NCI-H226 (cell line): ENCODE results near the gene GPRC5B.
A peak's percentile ranks its signal among the peaks of the same experiment; 100 is the strongest.

Experiments
- DNase-seq: peaks from one replicate; pipeline ENCODE4 v3.0.0-alpha.2; 2015

GPRC5B gene

GRCh38 chr16:19884611-19885450 lies at the start of gene GPRC5B:
GPRC5B (minus strand) TSS chr16:19884848; CDS start chr16:19872845, 12,003 bp downstream.
- peak; percentile 27 for DNase-seq

- DNase-seq, result no peak
Measured at GRCh38 chr16:19933740-19934139, 49.1 kb upstream of the GPRC5B start.

- DNase-seq, result no peak
Measured at GRCh38 chr16:19929062-19929511, 44.4 kb upstream of the GPRC5B start.

GRCh38 chr16:19928432-19928831 lies 43.8 kb upstream of the GPRC5B start:
- no peak for DNase-seq

GRCh38 chr16:19926449-19927390 lies 42.1 kb upstream of the GPRC5B start:
- DNase-seq, result peak; percentile 51

- DNase-seq, result no peak
Measured at GRCh38 chr16:19923396-19923795, 38.7 kb upstream of the GPRC5B start.

- DNase-seq, result no peak
Measured at GRCh38 chr16:19919142-19919541, 34.5 kb upstream of the GPRC5B start.

- no peak for DNase-seq
Measured at GRCh38 chr16:19916064-19916463, 31.4 kb upstream of the GPRC5B start.

- DNase-seq, result no peak
Measured at GRCh38 chr16:19914877-19915276, 30.2 kb upstream of the GPRC5B start.

- no peak for DNase-seq
Measured at GRCh38 chr16:19913340-19913645, 28.6 kb upstream of the GPRC5B start.

- peak; percentile 16 for DNase-seq
Measured at GRCh38 chr16:19912455-19913339, 28.0 kb upstream of the GPRC5B start.

GRCh38 chr16:19911747-19912454 lies 27.3 kb upstream of the GPRC5B start:
- no peak for DNase-seq

- DNase-seq, result no peak
Measured at GRCh38 chr16:19911204-19911603, 26.6 kb upstream of the GPRC5B start.

- DNase-seq, result no peak
Measured at GRCh38 chr16:19909750-19910322, 25.2 kb upstream of the GPRC5B start.

GRCh38 chr16:19908921-19909320 lies 24.3 kb upstream of the GPRC5B start:
- DNase-seq, result no peak

GRCh38 chr16:19907161-19907992 lies 22.7 kb upstream of the GPRC5B start:
- DNase-seq, result peak; percentile 53

- DNase-seq, result no peak
Measured at GRCh38 chr16:19901164-19901563, 16.5 kb upstream of the GPRC5B start.

- no peak for DNase-seq
Measured at GRCh38 chr16:19899605-19899955, 14.9 kb upstream of the GPRC5B start.

GRCh38 chr16:19898924-19899604 lies 14.4 kb upstream of the GPRC5B start:
- DNase-seq, result peak; percentile 45

- DNase-seq, result no peak
Measured at GRCh38 chr16:19898166-19898565, 13.5 kb upstream of the GPRC5B start.
